ENCODE results near the gene MAST2. TPM values are rescaled to one million over a fixed set of nuclear protein-coding genes. Genes with fewer than 3 reads are reported as not detected.

Gene MAST2
- total and polyA plus RNA-seq, 2 donors (not counting 3 experiments of a cell fraction or from before 2014, with no cell fraction given) = 25.0 to 41.2 TPM

DNA sequence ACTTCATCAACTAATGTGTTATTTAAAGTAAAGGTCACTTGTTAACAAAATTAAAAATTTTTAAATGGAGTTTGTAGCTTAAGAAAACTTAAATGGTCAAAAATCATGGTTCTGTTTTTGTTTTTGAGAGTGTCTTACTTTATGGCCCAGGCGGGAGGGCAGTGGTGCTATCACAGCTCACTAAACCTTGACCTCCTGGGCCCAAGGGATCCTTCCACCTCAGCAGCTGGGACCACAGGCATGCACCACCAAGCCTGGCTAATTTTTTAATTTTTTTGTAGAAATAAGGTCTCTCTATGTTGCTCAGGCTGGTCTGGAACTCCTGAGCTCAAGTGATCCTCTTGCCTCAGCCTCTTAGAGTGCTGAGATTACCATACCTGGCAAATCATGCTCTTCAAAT, 111.4 kb downstream of the MAST2 start:
- Histone ChIP-seq H3K4me3 (replicated peaks in 1 of 3; ENCODE audit: insufficient read depth in 1 of 3, low read depth in 1 of 3, low read length in 3 of 3) (no peak overlapping the region), H3K27ac (ENCODE audit: insufficient read depth, low read depth, low read length) (no peak overlapping the region), H3K9ac (replicated peaks; ENCODE audit: extremely low read depth, insufficient read depth, low read length) (no peak overlapping the region), H3K9me1 (replicated peaks; ENCODE audit: control insufficient read depth, extremely low read depth, insufficient read depth, low read length) (no peaks in the 10 kb centered on the region), H3K27me3 (ENCODE audit: control insufficient read depth in 2 of 2, insufficient read depth in 2 of 2, low read length in 2 of 2) (no peaks in the 10 kb centered on the region), H3K79me2 (ENCODE audit: control insufficient read depth, insufficient read depth, low read length) (peaks cover 3% of the 10 kb centered on the region), H4K20me1 (replicated peaks; ENCODE audit: control insufficient read depth, extremely low read depth, insufficient read depth, low read length) (no peaks in the 10 kb centered on the region), H2AFZ (ENCODE audit: low read depth, low read length) (no peak overlapping the region), H3K4me2 (ENCODE audit: insufficient read depth, low read length) (no peak overlapping the region), H3K9me3 (replicated peaks; ENCODE audit: control insufficient read depth, insufficient read depth, low read length) (no peaks in the 10 kb centered on the region), H3K36me3 (ENCODE audit: control insufficient read depth in 2 of 2, extremely low read depth in 1 of 2, insufficient read depth in 2 of 2, low read length in 2 of 2) (no peaks in the 10 kb centered on the region), H3K4me1 (ENCODE audit: control insufficient read depth, extremely low read depth, insufficient read depth, low read length) (no peaks in the 10 kb centered on the region)
- DNase-seq (ENCODE audit: low read depth, low spot score) (no peak), FAIRE-seq (no peak)
- dilution Hi-C loops (cut with MboI; ENCODE audit: extremely low pct_ligation_motif_present, low sequenced_read_pairs) (no loop called here), intact Hi-C loops (cut with micrococcal nuclease) (no loop called here)
- BruUV-seq (replicated peaks) = no TSS peak
- ChIA-PET POLR2A (no interaction called here), CTCF (interaction anchor here (0.6 kb wide), 1 partner anchor 16 kb away, joined by 5 read pairs; no protein-coding TSS in a partner anchor)
- TF ChIP-seq, protein P1, sequence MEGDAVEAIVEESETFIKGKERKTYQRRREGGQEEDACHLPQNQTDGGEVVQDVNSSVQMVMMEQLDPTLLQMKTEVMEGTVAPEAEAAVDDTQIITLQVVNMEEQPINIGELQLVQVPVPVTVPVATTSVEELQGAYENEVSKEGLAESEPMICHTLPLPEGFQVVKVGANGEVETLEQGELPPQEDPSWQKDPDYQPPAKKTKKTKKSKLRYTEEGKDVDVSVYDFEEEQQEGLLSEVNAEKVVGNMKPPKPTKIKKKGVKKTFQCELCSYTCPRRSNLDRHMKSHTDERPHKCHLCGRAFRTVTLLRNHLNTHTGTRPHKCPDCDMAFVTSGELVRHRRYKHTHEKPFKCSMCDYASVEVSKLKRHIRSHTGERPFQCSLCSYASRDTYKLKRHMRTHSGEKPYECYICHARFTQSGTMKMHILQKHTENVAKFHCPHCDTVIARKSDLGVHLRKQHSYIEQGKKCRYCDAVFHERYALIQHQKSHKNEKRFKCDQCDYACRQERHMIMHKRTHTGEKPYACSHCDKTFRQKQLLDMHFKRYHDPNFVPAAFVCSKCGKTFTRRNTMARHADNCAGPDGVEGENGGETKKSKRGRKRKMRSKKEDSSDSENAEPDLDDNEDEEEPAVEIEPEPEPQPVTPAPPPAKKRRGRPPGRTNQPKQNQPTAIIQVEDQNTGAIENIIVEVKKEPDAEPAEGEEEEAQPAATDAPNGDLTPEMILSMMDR (IDR thresholded peaks at IDR 0.05; ENCODE audit: extremely low read depth in 1 of 2, insufficient read depth in 1 of 2, low read depth in 1 of 2, low read length in 2 of 2) = no peak
- TF ChIP-seq POLR2AphosphoS5 (IDR thresholded peaks at IDR 0.05; ENCODE audit: insufficient read depth, low read depth, low read length) = no peak
- TF ChIP-seq EZH2 (IDR thresholded peaks at IDR 0.05; ENCODE audit: borderline replicate concordance, low read depth, low read length, severe bottlenecking) = no peak
- no peak for TF ChIP-seq FOS (IDR thresholded peaks at IDR 0.05; ENCODE audit: borderline replicate concordance, insufficient read depth, low read length)
- TF ChIP-seq JUN (IDR thresholded peaks at IDR 0.05; ENCODE audit: borderline replicate concordance, insufficient read depth, insufficient read length, low read depth) = no peak
- TF ChIP-seq, protein P2, sequence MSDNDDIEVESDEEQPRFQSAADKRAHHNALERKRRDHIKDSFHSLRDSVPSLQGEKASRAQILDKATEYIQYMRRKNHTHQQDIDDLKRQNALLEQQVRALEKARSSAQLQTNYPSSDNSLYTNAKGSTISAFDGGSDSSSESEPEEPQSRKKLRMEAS (IDR thresholded peaks at IDR 0.05; ENCODE audit: insufficient read depth, insufficient read length) = no peak
- no peak for TF ChIP-seq MYC (IDR thresholded peaks at IDR 0.05; ENCODE audit: low read depth, low read length)
- TF ChIP-seq GATA2 (IDR thresholded peaks at IDR 0.05; ENCODE audit: insufficient read depth, insufficient read length, low read depth, low read length) = no peak
- no peak for TF ChIP-seq POLR2A (IDR thresholded peaks at IDR 0.05; ENCODE audit: low read depth, low read length)

Measured in endothelial cell of umbilical vein (primary cell).